ENCODE data around the gene EFCAB6.

DNA sequence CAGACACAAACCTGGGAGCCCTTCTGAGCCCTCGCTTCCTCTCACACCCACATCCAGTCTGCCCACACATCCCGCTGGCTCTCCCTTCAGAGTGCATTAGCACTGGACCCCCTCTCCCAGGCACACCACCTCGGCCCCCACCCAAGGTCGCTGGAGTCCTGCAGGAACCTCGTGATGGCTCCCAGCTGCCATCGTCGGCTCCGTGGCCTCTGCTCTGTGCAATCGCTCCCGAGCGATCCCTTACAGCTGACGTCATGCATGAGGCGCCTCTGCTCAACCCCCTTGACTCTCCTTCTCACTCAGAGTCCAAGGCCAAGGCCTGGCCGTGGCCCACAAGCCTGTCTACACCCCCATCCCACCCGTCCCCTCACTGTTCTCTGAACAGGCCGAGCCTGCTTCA is 183.9 kb downstream of the EFCAB6 start:
- TF ChIP-seq, protein P1, sequence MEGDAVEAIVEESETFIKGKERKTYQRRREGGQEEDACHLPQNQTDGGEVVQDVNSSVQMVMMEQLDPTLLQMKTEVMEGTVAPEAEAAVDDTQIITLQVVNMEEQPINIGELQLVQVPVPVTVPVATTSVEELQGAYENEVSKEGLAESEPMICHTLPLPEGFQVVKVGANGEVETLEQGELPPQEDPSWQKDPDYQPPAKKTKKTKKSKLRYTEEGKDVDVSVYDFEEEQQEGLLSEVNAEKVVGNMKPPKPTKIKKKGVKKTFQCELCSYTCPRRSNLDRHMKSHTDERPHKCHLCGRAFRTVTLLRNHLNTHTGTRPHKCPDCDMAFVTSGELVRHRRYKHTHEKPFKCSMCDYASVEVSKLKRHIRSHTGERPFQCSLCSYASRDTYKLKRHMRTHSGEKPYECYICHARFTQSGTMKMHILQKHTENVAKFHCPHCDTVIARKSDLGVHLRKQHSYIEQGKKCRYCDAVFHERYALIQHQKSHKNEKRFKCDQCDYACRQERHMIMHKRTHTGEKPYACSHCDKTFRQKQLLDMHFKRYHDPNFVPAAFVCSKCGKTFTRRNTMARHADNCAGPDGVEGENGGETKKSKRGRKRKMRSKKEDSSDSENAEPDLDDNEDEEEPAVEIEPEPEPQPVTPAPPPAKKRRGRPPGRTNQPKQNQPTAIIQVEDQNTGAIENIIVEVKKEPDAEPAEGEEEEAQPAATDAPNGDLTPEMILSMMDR (IDR thresholded peaks at IDR 0.05): no peak
- TF ChIP-seq POLR2A (IDR thresholded peaks at IDR 0.05): no peak
- TF ChIP-seq EP300 (IDR thresholded peaks at IDR 0.05): no peak
